Upper lobe of left lung (tissue), 4 donors: ENCODE data around the gene NHSL2.
"Not testable (repeated sequence)": the region's sequence is repeated elsewhere in the genome, so short reads cannot be mapped to it uniquely, and the experiment has no call there.

ENCODE experiments used
- POLR2AphosphoS5 ChIP-seq, 2 donors: sonication (generic); formaldehyde crosslinking; IDR thresholded peaks; one replicate each; pipeline ENCODE4 v1.5.1; 2017; ENCODE audit warnings: antibody characterized with exemption in 2 of 2
- TF ChIP-seq, protein P1 (sequence below), 6 experiments: fragments of 450-650 bp in 4 of 6; fragments of 200-600 bp in 2 of 6; sonication (generic) in 2 of 6; IDR thresholded peaks; one replicate each; pipeline ENCODE4 v1.5.1; 2016 to 2019; ENCODE audit warnings: antibody characterized with exemption in 6 of 6

DNA sequence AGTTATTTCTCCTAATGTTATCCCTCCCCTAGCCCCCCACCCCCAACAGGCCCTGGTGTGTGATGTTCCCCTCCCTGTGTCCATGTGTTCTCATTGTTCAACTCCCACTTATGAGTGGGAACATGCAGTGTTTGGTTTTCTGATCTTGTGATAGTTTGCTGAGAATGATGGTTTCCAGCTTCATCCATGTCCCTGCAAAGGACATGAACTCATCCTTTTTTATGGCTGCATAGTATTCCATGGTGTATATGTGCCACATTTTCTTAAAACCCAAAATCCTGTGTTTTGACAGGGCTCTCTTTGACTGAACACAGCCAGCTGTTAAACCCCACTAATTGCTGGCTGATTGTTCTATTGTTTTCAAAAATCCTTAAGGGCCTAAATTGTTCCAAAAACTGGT is 53.5 kb downstream of the NHSL2 start:
- TF ChIP-seq, protein P1, sequence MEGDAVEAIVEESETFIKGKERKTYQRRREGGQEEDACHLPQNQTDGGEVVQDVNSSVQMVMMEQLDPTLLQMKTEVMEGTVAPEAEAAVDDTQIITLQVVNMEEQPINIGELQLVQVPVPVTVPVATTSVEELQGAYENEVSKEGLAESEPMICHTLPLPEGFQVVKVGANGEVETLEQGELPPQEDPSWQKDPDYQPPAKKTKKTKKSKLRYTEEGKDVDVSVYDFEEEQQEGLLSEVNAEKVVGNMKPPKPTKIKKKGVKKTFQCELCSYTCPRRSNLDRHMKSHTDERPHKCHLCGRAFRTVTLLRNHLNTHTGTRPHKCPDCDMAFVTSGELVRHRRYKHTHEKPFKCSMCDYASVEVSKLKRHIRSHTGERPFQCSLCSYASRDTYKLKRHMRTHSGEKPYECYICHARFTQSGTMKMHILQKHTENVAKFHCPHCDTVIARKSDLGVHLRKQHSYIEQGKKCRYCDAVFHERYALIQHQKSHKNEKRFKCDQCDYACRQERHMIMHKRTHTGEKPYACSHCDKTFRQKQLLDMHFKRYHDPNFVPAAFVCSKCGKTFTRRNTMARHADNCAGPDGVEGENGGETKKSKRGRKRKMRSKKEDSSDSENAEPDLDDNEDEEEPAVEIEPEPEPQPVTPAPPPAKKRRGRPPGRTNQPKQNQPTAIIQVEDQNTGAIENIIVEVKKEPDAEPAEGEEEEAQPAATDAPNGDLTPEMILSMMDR (IDR thresholded peaks at IDR 0.05), result not testable (repeated sequence)
- not testable (repeated sequence) for TF ChIP-seq POLR2AphosphoS5 (IDR thresholded peaks at IDR 0.05)
